Transverse colon (tissue), 4 donors: ENCODE measurements around the gene BPIFB3. TPM values are rescaled to one million over a fixed set of nuclear protein-coding genes. Genes with fewer than 3 reads are reported as not detected.

Source experiments
- DNase-seq: peaks from one replicate; pipeline ENCODE4 v3.0.0-alpha.2; 2019
- H3K27ac ChIP-seq, 4 donors: fragments of 200-600 bp; sonication (generic); 2 replicates each; pipeline ENCODE4 v1.5.1; 2016 to 2018; ENCODE audit warnings: inconsistent platforms in 4 of 4
- H3K27me3 ChIP-seq: fragments of 200-600 bp; sonication (generic); 2 replicates; pipeline ENCODE4 v1.5.1; 2017; ENCODE audit warnings: inconsistent platforms
- H3K36me3 ChIP-seq, 4 donors: fragments of 200-600 bp; sonication (generic); 2 replicates each; pipeline ENCODE4 v1.5.1; 2017 to 2019; ENCODE audit warnings: inconsistent platforms in 4 of 4
- H3K4me1 ChIP-seq, 4 donors: fragments of 200-600 bp; sonication (generic); 2 replicates each; pipeline ENCODE4 v1.5.1; 2017 to 2020; ENCODE audit warnings: inconsistent platforms in 4 of 4
- H3K4me3 ChIP-seq, 4 donors: fragments of 200-600 bp; sonication (generic); 1 replicate in 1 of 4; 2 replicates in 3 of 4; pipeline versions ENCODE4 v1.5.1 to v1.6.1; 2017 to 2019; ENCODE audit warnings: inconsistent platforms in 4 of 4
- H3K9me3 ChIP-seq, 2 donors: fragments of 200-600 bp; sonication (generic); 2 replicates each; pipeline ENCODE4 v1.5.1; 2017 to 2019; ENCODE audit warnings: inconsistent platforms in 2 of 2
- CTCF ChIP-seq, 5 experiments: fragments of 200-600 bp in 3 of 5; fragments of 450-650 bp in 2 of 5; sonication (generic) in 3 of 5; IDR thresholded peaks; 1 replicate in 2 of 5; 2 replicates in 3 of 5; pipeline ENCODE4 v1.5.1; 2016 to 2017; ENCODE audit warnings: antibody characterized with exemption in 5 of 5, inconsistent platforms in 3 of 5, mild to moderate bottlenecking in 2 of 5, moderate library complexity in 1 of 5
- EP300 ChIP-seq: sonication (generic); formaldehyde crosslinking; IDR thresholded peaks from one replicate; pipeline ENCODE4 v1.6.1; 2017; ENCODE audit warnings: antibody characterized with exemption, low read depth
- POLR2A ChIP-seq: fragments of 450-650 bp; IDR thresholded peaks from one replicate; pipeline ENCODE4 v1.6.1; 2016; ENCODE audit warnings: antibody characterized with exemption, mild to moderate bottlenecking, moderate library complexity
- POLR2AphosphoS5 ChIP-seq, 3 donors: sonication (generic); formaldehyde crosslinking; IDR thresholded peaks; one replicate each; pipeline ENCODE4 v1.6.1; 2016; ENCODE audit warnings: antibody characterized with exemption in 3 of 3
- WGBS, 2 donors: methylation state at CpG; one replicate each; pipeline ENCODE4 v1.1.5; 2018; ENCODE audit warnings: low coverage in 1 of 2; 5-methylcytosine and 5-hydroxymethylcytosine counted together
- in situ Hi-C, 4 donors: fragments of 200-750 bp; cut with MboI; loops; one replicate each; pipeline versions ENCODE4 v1.15.0 to v1.15.1; 2017; ENCODE audit warnings: low sequenced_read_pairs in 3 of 4, low pct_ligation_motif_present in 1 of 4, low pct_unique_long_range_greater_than_20kb in 1 of 4
- intact Hi-C: fragments of 100-400 bp; cut with DNase I; formaldehyde crosslinking; loops from one replicate; pipeline ENCODE4 v1.15.1; 2023; ENCODE audit warnings: low total_unique reads
- total RNA-seq, 4 donors: library from RNA; depleted of rRNA; stranded (reverse); fragments of >200 nt; gene quantifications; one replicate each; pipeline ENCODE4 v1.1.0, GENCODE V29; 2016

The BPIFB3 gene
- total RNA-seq, 4 donors from 2014 or later = not detected

- TF ChIP-seq POLR2AphosphoS5 (IDR thresholded peaks at IDR 0.05) (no peak), CTCF (IDR thresholded peaks at IDR 0.05) (no peak), POLR2A (no peak), EP300 (no peak)
- 85% methylated on average over 22 of the region's 22 CpGs; no CpG with 5 or more reads in 1 of the 2 donors for WGBS, 2 donors
- no peak for DNase-seq
- in situ Hi-C loops (no loop called here), intact Hi-C loops (no loop called here)
- H3K36me3 ChIP-seq = no peaks in the 10 kb centered on the region
- no peak overlapping the region for H3K4me3 ChIP-seq
- no peaks in the 10 kb centered on the region for H3K9me3 ChIP-seq
- no peaks in the 10 kb centered on the region for H3K27me3 ChIP-seq
- H3K4me1 ChIP-seq = no peaks in the 10 kb centered on the region
- H3K27ac ChIP-seq = no peak overlapping the region
These were observed 6.2 kb downstream of the BPIFB3 start for GRCh38 chr20:33059741-33060390.

- Histone ChIP-seq H3K36me3 (no peaks in the 10 kb centered on the region), H3K27me3 (no peaks in the 10 kb centered on the region), H3K4me3 (no peak overlapping the region), H3K27ac (no peak overlapping the region), H3K9me3 (no peaks in the 10 kb centered on the region), H3K4me1 (no peaks in the 10 kb centered on the region)
- in situ Hi-C loops (no loop called here), intact Hi-C loops (no loop called here)
- TF ChIP-seq POLR2AphosphoS5 (IDR thresholded peaks at IDR 0.05) (no peak), CTCF (IDR thresholded peaks at IDR 0.05) (no peak), POLR2A (no peak), EP300 (no peak)
- no peak for DNase-seq
- WGBS, 2 donors = 85% methylated on average over 14 of the region's 14 CpGs; no CpG with 5 or more reads in 1 of the 2 donors
These were observed 7.9 kb downstream of the BPIFB3 start for GRCh38 chr20:33061658-33062028.

GRCh38 chr20:33062105-33062824 lies 8.6 kb downstream of the BPIFB3 start:
- Histone ChIP-seq H3K36me3 (no peaks in the 10 kb centered on the region), H3K27ac (no peak overlapping the region), H3K4me3 (no peak overlapping the region), H3K9me3 (no peaks in the 10 kb centered on the region), H3K4me1 (no peaks in the 10 kb centered on the region), H3K27me3 (no peaks in the 10 kb centered on the region)
- TF ChIP-seq EP300 (no peak), POLR2AphosphoS5 (IDR thresholded peaks at IDR 0.05) (no peak)
- WGBS, 2 donors = 59 to 78% methylated on average over 1 to 9 of the region's 9 CpGs
- in situ Hi-C loops = no loop called here
- intact Hi-C loops = no loop called here
- DNase-seq = no peak

- in situ Hi-C loops (no loop called here), intact Hi-C loops (no loop called here)
- H3K36me3 ChIP-seq = no peaks in the 10 kb centered on the region
- H3K4me3 ChIP-seq = no peak overlapping the region
- no peaks in the 10 kb centered on the region for H3K9me3 ChIP-seq
- DNase-seq = no peak
- H3K27ac ChIP-seq = no peak overlapping the region
- 42% methylated on average over 1 of the region's 1 CpG; no CpG with 5 or more reads in 1 of the 2 donors for WGBS, 2 donors
- no peaks in the 10 kb centered on the region for H3K27me3 ChIP-seq
- no peaks in the 10 kb centered on the region for H3K4me1 ChIP-seq
- no peak for TF ChIP-seq POLR2A
- no peak for TF ChIP-seq POLR2AphosphoS5 (IDR thresholded peaks at IDR 0.05)
- TF ChIP-seq CTCF (IDR thresholded peaks at IDR 0.05) = no peak
- no peak for TF ChIP-seq EP300
These were observed 9.1 kb downstream of the BPIFB3 start for GRCh38 chr20:33062825-33063149.
